H1 (cell line): Measurements from ENCODE around the gene THAP2.

Source experiments
- EZH2 ChIP-seq: fragments of 200-600 bp; sonication (generic); IDR thresholded peaks from 2 replicates; pipeline ENCODE4 v1.7.1; 2012; ENCODE audit warnings: low read depth, mild to moderate bottlenecking, moderate library complexity, low read length, inconsistent platforms; ENCODE audit not compliant: severe bottlenecking
- GABPA ChIP-seq: IDR thresholded peaks from 2 replicates; pipeline ENCODE4 v1.6.1; 2011; ENCODE audit warnings: mild to moderate bottlenecking, low read length, moderate library complexity, borderline replicate concordance; ENCODE audit not compliant: insufficient read depth
- POLR2A ChIP-seq, 2 experiments: IDR thresholded peaks; 1 replicate in 1 of 2; 2 replicates in 1 of 2; pipeline ENCODE4 v1.6.1; 2011; ENCODE audit warnings: low read depth in 2 of 2, low read length in 2 of 2, mild to moderate bottlenecking in 2 of 2; ENCODE audit errors: control extremely low read depth in 1 of 2
- RBBP5 ChIP-seq: IDR thresholded peaks from 2 replicates; pipeline ENCODE4 v1.7.1; 2012; ENCODE audit warnings: low read depth, mild to moderate bottlenecking, inconsistent platforms, low read length, moderate library complexity, borderline replicate concordance

GRCh38 chr12:71626098-71626497 lies 38.0 kb upstream of the THAP2 start:
- TF ChIP-seq POLR2A (IDR thresholded peaks at IDR 0.05; ENCODE audit: control extremely low read depth in 1 of 2, low read depth in 2 of 2, low read length in 2 of 2) (no peak), GABPA (no peak), EZH2 (no peak), RBBP5 (no peak)
